K562 (cell line): ENCODE results near the gene MPHOSPH6.

Experiments used
- FOXJ3 ChIP-seq: sonication (generic); formaldehyde crosslinking; IDR thresholded peaks from 2 replicates; pipeline ENCODE4 v1.4.0; 2020; ENCODE audit warnings: mild to moderate bottlenecking, missing genetic modification reagents
- HDAC2 ChIP-seq: fragments of 450-650 bp; IDR thresholded peaks from 2 replicates; pipeline ENCODE4 v1.6.1; 2016; ENCODE audit warnings: mild to moderate bottlenecking
- MBD2 ChIP-seq: sonication (generic); IDR thresholded peaks from 2 replicates; pipeline ENCODE4 v1.6.1; 2016; ENCODE audit warnings: low read depth, borderline replicate concordance
- PURB ChIP-seq: sonication (generic); formaldehyde crosslinking; IDR thresholded peaks from 2 replicates; pipeline ENCODE4 v1.9.0; 2021; ENCODE audit warnings: low read depth, mild to moderate bottlenecking, missing genetic modification reagents
- SIN3A ChIP-seq, 2 experiments: fragments of 150-350 bp in 1 of 2; IDR thresholded peaks; 2 replicates each; pipeline ENCODE4 v1.6.1; 2011 to 2016; ENCODE audit warnings: borderline replicate concordance in 2 of 2, low read depth in 2 of 2, low read length in 2 of 2, mild to moderate bottlenecking in 2 of 2, moderate library complexity in 2 of 2; ENCODE audit not compliant: control insufficient read depth in 1 of 2
- TF ChIP-seq, protein P1 (sequence below), 3 experiments: IDR thresholded peaks in 2 of 3; conservative IDR thresholded peaks in 1 of 3; 2 replicates each; pipeline ENCODE4 v1.5.1; 2011 to 2012; ENCODE audit warnings: low read length in 3 of 3, mild to moderate bottlenecking in 3 of 3, control low read depth in 2 of 3, improper control_type of control experiment in 1 of 3, inconsistent platforms in 1 of 3, low read depth in 1 of 3, mixed read lengths in 1 of 3, moderate library complexity in 1 of 3; ENCODE audit not compliant: insufficient read depth in 2 of 3
- TF ChIP-seq, protein P2 (sequence below): sonication (generic); formaldehyde crosslinking; IDR thresholded peaks from 2 replicates; pipeline ENCODE4 v1.8.1; 2023; ENCODE audit warnings: mild to moderate bottlenecking, missing genetic modification reagents, moderate library complexity
- TF ChIP-seq, protein P3 (sequence below): sonication (generic); formaldehyde crosslinking; IDR thresholded peaks from 2 replicates; pipeline ENCODE4 v1.8.1; 2023; ENCODE audit warnings: mild to moderate bottlenecking, missing genetic modification reagents
- TF ChIP-seq, protein P4 (sequence below), 2 experiments: fragments of 450-650 bp; formaldehyde crosslinking in 1 of 2; IDR thresholded peaks; 2 replicates each; pipeline versions ENCODE4 v1.4.0 to v1.6.1; 2014 to 2020; ENCODE audit warnings: mild to moderate bottlenecking in 2 of 2, borderline replicate concordance in 1 of 2, low read depth in 1 of 2

DNA sequence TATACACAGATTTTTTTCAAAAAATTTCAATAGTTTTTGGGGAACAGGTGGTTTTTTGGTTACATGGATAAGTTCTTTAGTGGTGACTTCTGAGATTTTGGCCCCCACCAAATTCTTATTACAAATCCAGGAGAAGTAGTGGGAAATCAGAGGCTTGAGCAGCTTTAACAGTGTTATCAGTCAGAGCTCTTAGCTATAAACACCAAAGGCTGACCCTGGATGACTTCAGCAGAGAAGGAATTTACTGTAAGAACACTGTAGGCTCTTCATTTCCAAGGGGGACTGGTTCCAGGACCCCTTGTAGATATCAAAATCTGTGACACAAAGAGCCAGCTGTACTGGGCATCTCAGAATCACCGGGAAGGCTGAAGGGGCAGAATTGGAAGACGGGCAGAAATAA lies 17.8 kb downstream of the MPHOSPH6 start:
- TF ChIP-seq, protein P1, sequence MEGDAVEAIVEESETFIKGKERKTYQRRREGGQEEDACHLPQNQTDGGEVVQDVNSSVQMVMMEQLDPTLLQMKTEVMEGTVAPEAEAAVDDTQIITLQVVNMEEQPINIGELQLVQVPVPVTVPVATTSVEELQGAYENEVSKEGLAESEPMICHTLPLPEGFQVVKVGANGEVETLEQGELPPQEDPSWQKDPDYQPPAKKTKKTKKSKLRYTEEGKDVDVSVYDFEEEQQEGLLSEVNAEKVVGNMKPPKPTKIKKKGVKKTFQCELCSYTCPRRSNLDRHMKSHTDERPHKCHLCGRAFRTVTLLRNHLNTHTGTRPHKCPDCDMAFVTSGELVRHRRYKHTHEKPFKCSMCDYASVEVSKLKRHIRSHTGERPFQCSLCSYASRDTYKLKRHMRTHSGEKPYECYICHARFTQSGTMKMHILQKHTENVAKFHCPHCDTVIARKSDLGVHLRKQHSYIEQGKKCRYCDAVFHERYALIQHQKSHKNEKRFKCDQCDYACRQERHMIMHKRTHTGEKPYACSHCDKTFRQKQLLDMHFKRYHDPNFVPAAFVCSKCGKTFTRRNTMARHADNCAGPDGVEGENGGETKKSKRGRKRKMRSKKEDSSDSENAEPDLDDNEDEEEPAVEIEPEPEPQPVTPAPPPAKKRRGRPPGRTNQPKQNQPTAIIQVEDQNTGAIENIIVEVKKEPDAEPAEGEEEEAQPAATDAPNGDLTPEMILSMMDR (IDR thresholded peaks at IDR 0.05 in 2 of 3, conservative IDR thresholded peaks at IDR 0.05 in 1 of 3; ENCODE audit: insufficient read depth in 2 of 3, low read depth in 1 of 3, low read length in 3 of 3) = no peak
- TF ChIP-seq SIN3A (IDR thresholded peaks at IDR 0.05; ENCODE audit: borderline replicate concordance in 2 of 2, control insufficient read depth in 1 of 2, low read depth in 2 of 2, low read length in 2 of 2) (no peak), PURB (no peak), FOXJ3 (CRISPR knock-in tag) (no peak), MBD2 (no peak), HDAC2 (no peak)
- TF ChIP-seq, protein P2, sequence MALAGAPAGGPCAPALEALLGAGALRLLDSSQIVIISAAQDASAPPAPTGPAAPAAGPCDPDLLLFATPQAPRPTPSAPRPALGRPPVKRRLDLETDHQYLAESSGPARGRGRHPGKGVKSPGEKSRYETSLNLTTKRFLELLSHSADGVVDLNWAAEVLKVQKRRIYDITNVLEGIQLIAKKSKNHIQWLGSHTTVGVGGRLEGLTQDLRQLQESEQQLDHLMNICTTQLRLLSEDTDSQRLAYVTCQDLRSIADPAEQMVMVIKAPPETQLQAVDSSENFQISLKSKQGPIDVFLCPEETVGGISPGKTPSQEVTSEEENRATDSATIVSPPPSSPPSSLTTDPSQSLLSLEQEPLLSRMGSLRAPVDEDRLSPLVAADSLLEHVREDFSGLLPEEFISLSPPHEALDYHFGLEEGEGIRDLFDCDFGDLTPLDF (CRISPR knock-in tag) = no peak
- TF ChIP-seq, protein P3, sequence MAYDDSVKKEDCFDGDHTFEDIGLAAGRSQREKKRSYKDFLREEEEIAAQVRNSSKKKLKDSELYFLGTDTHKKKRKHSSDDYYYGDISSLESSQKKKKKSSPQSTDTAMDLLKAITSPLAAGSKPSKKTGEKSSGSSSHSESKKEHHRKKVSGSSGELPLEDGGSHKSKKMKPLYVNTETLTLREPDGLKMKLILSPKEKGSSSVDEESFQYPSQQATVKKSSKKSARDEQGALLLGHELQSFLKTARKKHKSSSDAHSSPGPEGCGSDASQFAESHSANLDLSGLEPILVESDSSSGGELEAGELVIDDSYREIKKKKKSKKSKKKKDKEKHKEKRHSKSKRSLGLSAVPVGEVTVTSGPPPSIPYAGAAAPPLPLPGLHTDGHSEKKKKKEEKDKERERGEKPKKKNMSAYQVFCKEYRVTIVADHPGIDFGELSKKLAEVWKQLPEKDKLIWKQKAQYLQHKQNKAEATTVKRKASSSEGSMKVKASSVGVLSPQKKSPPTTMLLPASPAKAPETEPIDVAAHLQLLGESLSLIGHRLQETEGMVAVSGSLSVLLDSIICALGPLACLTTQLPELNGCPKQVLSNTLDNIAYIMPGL (CRISPR knock-in tag) = no peak
- TF ChIP-seq, protein P4, sequence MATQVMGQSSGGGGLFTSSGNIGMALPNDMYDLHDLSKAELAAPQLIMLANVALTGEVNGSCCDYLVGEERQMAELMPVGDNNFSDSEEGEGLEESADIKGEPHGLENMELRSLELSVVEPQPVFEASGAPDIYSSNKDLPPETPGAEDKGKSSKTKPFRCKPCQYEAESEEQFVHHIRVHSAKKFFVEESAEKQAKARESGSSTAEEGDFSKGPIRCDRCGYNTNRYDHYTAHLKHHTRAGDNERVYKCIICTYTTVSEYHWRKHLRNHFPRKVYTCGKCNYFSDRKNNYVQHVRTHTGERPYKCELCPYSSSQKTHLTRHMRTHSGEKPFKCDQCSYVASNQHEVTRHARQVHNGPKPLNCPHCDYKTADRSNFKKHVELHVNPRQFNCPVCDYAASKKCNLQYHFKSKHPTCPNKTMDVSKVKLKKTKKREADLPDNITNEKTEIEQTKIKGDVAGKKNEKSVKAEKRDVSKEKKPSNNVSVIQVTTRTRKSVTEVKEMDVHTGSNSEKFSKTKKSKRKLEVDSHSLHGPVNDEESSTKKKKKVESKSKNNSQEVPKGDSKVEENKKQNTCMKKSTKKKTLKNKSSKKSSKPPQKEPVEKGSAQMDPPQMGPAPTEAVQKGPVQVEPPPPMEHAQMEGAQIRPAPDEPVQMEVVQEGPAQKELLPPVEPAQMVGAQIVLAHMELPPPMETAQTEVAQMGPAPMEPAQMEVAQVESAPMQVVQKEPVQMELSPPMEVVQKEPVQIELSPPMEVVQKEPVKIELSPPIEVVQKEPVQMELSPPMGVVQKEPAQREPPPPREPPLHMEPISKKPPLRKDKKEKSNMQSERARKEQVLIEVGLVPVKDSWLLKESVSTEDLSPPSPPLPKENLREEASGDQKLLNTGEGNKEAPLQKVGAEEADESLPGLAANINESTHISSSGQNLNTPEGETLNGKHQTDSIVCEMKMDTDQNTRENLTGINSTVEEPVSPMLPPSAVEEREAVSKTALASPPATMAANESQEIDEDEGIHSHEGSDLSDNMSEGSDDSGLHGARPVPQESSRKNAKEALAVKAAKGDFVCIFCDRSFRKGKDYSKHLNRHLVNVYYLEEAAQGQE (IDR thresholded peaks at IDR 0.05; ENCODE audit: borderline replicate concordance) = no peak
- TF ChIP-seq, protein P4 (CRISPR knock-in tag; IDR thresholded peaks at IDR 0.05; ENCODE audit: low read depth) = no peak
